ENCODE results near the gene FAH. TPM values are rescaled to one million over a fixed set of nuclear protein-coding genes. Genes with fewer than 3 reads are reported as not detected.

The FAH gene
- total RNA-seq, 2 donors from 2014 or later: 11.9 to 14.2 TPM

- peaks cover 6% of the 10 kb centered on the region for H3K4me1 ChIP-seq (ENCODE audit: control insufficient read depth, insufficient read depth, low read length)
- H3K9me3 Mint-ChIP-seq: no peaks in the 10 kb centered on the region
- no peak overlapping the region for H3K9ac ChIP-seq (ENCODE audit: extremely low read depth, low read length, poor library complexity, severe bottlenecking)
- peaks cover 4% of the 10 kb centered on the region for H3K36me3 ChIP-seq (ENCODE audit: control insufficient read depth, insufficient read depth, low read length)
- no peak overlapping the region for H3K27ac Mint-ChIP-seq
- H3K27me3 ChIP-seq (ENCODE audit: control insufficient read depth, insufficient read depth, low read length, poor library complexity, severe bottlenecking): no peaks in the 10 kb centered on the region
- H3K4me3 Mint-ChIP-seq: no peak overlapping the region
- H3K4me3 ChIP-seq (ENCODE audit: low read length): no peak overlapping the region
- TF ChIP-seq CTCF (conservative IDR thresholded peaks at IDR 0.05): no peak
- WGBS, 2 experiments (ENCODE audit: insufficient coverage in 1 of 2, insufficient read length in 1 of 2): 85 to 88% methylated on average over 3 to 7 of the region's 8 CpGs
- peak; percentile 7 for DNase-seq
- H3K36me3 Mint-ChIP-seq (ENCODE audit: low read depth): no peaks in the 10 kb centered on the region
- no peak overlapping the region for H3K27ac ChIP-seq (ENCODE audit: low read depth, low read length)
- no peaks in the 10 kb centered on the region for H3K27me3 Mint-ChIP-seq (ENCODE audit: insufficient read depth)
- H3K4me1 Mint-ChIP-seq: peaks cover 10% of the 10 kb centered on the region
- H3K9me3 ChIP-seq (ENCODE audit: control insufficient read depth, low read length): no peaks in the 10 kb centered on the region
Observed at GRCh38 chr15:80191897-80192595, 39.2 kb downstream of the FAH start.

GRCh38 chr15:80194186-80194585 is 41.4 kb downstream of the FAH start:
- H3K9me3 Mint-ChIP-seq: no peaks in the 10 kb centered on the region
- peaks cover 3% of the 10 kb centered on the region for H3K4me1 ChIP-seq (ENCODE audit: control insufficient read depth, insufficient read depth, low read length)
- TF ChIP-seq CTCF (conservative IDR thresholded peaks at IDR 0.05): no peak
- no peaks in the 10 kb centered on the region for H3K27me3 Mint-ChIP-seq (ENCODE audit: insufficient read depth)
- no peaks in the 10 kb centered on the region for H3K27me3 ChIP-seq (ENCODE audit: control insufficient read depth, insufficient read depth, low read length, poor library complexity, severe bottlenecking)
- 88 to 97% methylated on average over 1 of the region's 1 CpG for WGBS, 2 experiments (ENCODE audit: insufficient coverage in 1 of 2, insufficient read length in 1 of 2)
- no peaks in the 10 kb centered on the region for H3K36me3 Mint-ChIP-seq (ENCODE audit: low read depth)
- no peak overlapping the region for H3K9ac ChIP-seq (ENCODE audit: extremely low read depth, low read length, poor library complexity, severe bottlenecking)
- H3K27ac Mint-ChIP-seq: no peak overlapping the region
- peak; percentile 8 for DNase-seq
- H3K36me3 ChIP-seq (ENCODE audit: control insufficient read depth, insufficient read depth, low read length): no peaks in the 10 kb centered on the region
- no peak overlapping the region for H3K4me3 Mint-ChIP-seq
- H3K27ac ChIP-seq (ENCODE audit: low read depth, low read length): no peak overlapping the region
- H3K4me3 ChIP-seq (ENCODE audit: low read length): no peak overlapping the region
- H3K4me1 Mint-ChIP-seq: peaks cover 12% of the 10 kb centered on the region
- H3K9me3 ChIP-seq (ENCODE audit: control insufficient read depth, low read length): no peaks in the 10 kb centered on the region

GRCh38 chr15:80194914-80195313 is 42.1 kb downstream of the FAH start:
- no peak overlapping the region for H3K4me3 ChIP-seq (ENCODE audit: low read length)
- H3K4me1 ChIP-seq (ENCODE audit: control insufficient read depth, insufficient read depth, low read length): peaks cover 3% of the 10 kb centered on the region
- no peak for TF ChIP-seq CTCF (conservative IDR thresholded peaks at IDR 0.05)
- Mint-ChIP-seq H3K4me3 (no peak overlapping the region), H3K27me3 (ENCODE audit: insufficient read depth) (no peaks in the 10 kb centered on the region), H3K36me3 (ENCODE audit: low read depth) (no peaks in the 10 kb centered on the region), H3K4me1 (peaks cover 19% of the 10 kb centered on the region), H3K27ac (no peak overlapping the region), H3K9me3 (no peaks in the 10 kb centered on the region)
- no peaks in the 10 kb centered on the region for H3K36me3 ChIP-seq (ENCODE audit: control insufficient read depth, insufficient read depth, low read length)
- no peak overlapping the region for H3K9ac ChIP-seq (ENCODE audit: extremely low read depth, low read length, poor library complexity, severe bottlenecking)
- H3K9me3 ChIP-seq (ENCODE audit: control insufficient read depth, low read length): no peaks in the 10 kb centered on the region
- H3K27me3 ChIP-seq (ENCODE audit: control insufficient read depth, insufficient read depth, low read length, poor library complexity, severe bottlenecking): no peaks in the 10 kb centered on the region
- 92% methylated on average over 1 of the region's 1 CpG; no CpG with 5 or more reads in 1 of the 2 experiments for WGBS, 2 experiments (ENCODE audit: insufficient coverage in 1 of 2, insufficient read length in 1 of 2)
- no peak overlapping the region for H3K27ac ChIP-seq (ENCODE audit: low read depth, low read length)
- peak; percentile 4 for DNase-seq

All from endodermal cell (in vitro differentiated cells).